Measurements from ENCODE around the gene CAST.

Gene CAST

GRCh38 chr5:96706433-96707111, 44.4 kb downstream of the CAST start:
- in situ Hi-C loops (cut with MboI; ENCODE audit: low sequenced_read_pairs): no loop called here

DNA sequence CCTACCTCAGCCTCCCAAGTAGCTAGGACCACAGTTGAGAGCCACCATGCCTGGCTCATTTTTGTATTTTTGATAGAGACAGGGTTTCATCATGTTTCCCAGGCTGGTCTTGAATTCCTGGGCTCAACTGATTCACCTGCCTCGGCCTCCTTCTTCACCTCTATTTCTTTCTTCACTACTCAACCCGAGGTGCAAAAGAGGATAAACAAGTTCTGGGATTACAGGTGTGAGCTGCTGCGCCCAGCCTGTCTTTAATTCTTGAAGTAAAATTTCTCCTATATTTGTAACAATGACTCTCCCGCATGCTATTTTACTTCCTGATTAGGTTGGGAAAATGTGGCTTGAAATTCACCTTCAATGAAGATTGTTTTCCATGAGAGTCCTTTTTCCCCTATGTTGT, 46.4 kb downstream of the CAST start:
- in situ Hi-C loops (cut with MboI; ENCODE audit: low sequenced_read_pairs): no loop called here

DNA sequence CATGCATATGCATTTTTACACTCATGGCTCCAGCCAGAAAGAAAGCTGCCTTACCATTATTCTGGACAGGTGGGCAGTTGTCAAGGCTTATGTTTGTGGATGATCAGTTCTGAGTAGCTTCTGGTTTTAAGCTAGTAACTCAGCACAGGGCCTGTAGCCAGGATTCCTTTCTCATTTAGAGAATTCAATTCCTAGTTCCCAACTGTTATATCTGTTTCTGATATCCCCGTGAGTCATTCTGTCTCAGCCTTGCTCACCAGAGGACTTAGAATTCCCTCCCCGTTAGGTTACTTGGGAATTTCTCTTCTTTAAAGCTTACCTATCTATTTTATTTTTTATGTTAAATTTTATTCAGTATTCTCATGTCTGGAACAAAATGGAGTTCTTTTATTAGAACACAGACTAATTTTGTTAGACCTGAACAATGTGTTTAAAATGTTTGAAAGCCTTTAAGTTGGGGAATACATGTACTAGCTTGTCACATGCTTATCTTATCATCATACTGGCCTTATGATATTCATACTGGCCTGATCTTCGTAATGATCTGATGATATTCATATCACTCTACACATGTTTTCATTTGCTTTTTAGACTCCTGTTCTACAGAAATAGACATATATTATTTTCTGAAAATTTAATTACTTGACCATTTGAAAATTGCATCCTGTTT, 47.1 kb downstream of the CAST start:
- in situ Hi-C loops (cut with MboI; ENCODE audit: low sequenced_read_pairs): no loop called here

DNA sequence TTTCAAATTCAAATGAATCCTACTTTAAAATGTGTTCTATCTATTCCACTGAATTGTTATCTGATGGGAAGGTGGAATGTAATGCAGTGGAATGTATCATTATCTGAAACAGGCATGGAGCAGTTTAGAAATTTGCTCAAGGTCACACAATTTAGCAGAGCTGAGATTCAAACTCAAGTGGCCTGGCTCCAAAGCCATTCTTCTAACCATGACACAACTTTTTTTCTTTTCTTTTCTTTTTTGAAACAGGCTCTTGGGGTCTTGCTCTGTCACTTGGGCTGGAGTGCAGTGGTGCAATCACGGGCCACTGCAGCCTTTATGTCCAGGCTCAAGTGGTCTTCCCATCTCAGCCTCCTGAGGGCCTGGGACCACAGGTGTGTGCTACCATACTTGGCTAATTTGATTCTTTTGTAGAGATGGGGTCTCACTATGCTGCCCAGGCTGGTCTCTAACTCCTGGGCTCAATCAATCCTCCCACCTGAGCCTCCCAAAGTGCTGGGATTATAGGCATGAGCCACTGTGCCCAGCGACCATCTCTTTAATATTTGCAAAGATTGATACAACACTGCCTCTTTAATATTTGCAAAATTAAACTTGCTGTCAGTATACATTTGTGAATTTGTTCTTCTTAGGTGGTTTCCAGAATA, 50.0 kb downstream of the CAST start:
- in situ Hi-C loops (cut with MboI; ENCODE audit: low sequenced_read_pairs): no loop called here

DNA sequence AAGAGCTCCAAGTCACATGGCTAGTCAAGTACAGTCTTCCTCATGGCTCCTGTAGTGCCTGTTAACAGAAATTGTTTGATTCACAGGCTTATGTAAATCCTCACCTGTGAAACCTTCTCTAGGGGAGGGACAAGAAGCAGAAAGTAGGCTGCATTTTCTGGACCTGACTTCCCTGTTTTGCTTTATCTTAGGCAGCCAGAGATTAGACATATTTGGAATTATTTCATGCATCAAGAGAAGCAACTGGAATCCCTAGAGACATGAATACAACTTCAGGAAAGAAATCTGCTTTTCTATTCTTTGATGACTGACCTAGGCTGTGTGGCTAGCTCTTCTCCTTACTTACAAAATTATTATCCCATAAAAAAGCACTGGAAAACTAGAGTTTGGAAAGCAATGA, 52.3 kb downstream of the CAST start:
- in situ Hi-C loops (cut with MboI; ENCODE audit: low sequenced_read_pairs): no loop called here

DNA sequence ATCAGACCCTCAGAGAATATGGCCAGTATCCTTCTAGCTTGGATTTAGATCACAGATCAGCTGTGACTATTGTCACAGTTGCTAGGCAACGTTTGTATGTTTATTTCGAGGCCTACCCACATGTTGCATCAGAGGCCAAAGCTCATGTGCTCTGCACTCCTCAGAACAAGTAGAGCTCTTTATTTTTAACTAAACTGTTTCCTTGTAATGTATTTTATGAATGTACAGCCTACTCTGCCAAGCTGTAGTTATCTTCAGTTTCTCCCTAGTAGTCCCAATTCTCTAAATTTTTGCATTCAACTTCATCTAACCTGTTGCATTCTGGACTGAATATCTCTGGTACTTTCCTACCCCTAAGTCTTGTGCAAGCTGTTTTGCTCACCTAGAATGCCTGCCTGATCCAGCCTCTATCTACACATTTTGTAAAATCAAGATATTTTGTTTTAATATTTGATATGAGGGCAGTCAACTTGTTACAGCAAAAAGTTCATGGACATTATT, 52.8 kb downstream of the CAST start:
- in situ Hi-C loops (cut with MboI; ENCODE audit: low sequenced_read_pairs): no loop called here

DNA sequence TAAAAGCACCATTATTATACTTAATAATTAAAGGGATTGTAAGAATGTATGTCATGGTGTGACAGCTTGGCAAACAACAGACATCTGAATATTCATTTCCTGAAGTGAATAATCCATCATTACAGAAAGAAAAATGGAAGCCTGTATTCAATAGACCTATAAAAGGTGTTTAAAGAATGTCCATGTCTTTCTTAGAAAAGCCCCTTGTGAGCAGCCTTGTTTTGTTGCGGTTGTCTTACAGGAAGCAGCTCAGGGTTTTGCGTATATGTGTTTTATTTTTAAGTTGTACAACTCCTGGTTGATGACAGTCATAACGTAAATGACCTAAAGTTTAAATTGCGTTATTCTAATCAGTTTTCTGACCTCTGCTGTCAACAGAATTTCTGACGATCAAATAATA, 53.8 kb downstream of the CAST start:
- in situ Hi-C loops (cut with MboI; ENCODE audit: low sequenced_read_pairs): no loop called here

GRCh38 chr5:96716716-96717115, 54.5 kb downstream of the CAST start:
- in situ Hi-C loops (cut with MboI; ENCODE audit: low sequenced_read_pairs): no loop called here

DNA sequence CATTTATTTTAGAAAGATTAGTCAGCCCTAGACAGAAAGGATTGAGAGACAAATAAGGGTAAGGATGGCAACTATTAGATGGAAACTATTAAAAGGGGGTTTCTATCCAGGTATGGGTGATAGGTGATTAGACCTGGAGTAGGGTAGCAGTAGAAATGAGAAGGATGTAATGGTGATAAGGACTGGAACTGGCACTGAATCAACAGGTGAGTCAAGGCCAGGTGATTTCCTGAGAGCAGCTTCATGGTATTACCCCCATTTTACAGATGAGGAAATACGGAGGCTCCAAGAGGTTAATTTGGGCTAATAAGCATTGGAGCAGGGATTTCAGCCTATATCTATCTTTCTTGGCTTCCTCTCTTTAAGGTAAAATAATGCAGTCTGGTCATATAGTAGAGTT, 55.7 kb downstream of the CAST start:
- in situ Hi-C loops (cut with MboI; ENCODE audit: low sequenced_read_pairs): no loop called here

DNA sequence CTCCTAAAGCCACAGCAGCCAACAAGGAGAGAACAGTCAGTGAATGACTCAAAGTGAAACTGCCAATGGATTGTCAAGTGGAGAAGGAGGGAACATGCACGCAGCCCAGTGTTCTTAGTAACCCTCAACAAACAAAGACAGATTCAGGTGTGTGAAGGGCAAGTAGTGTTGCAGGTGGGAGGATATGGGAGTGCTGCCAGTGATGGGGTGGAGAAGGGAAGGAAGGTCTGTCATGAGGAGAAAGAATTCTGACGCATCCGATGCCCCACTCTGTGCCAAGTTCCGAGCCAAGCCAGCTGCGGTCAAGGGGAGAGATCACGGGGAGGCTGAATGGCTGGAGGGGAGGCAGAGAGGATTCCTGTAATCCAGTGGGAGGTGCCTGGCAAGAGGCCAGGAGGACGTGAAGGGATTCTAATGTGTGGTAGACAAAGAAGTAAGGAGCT, 56.5 kb downstream of the CAST start:
- in situ Hi-C loops (cut with MboI; ENCODE audit: low sequenced_read_pairs): no loop called here

DNA sequence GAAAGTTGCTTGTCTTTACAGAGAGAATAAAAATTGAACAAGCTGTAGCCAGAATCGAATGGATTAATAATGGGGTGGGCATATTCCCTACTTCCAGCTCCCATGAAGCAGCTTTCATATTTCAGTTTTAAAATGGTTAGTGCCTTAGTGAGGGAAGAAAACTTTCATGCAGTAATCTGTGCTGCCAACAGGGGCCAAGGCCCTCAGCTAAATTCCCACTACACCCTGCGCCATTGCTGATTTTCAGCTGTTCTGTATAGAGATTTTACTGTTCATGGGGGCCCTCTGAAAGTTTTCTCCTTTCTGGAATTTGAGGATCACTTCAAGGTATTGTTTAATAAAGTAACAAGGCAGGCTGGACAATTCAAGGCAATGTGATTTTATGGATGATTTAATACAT, 58.2 kb downstream of the CAST start:
- in situ Hi-C loops (cut with MboI; ENCODE audit: low sequenced_read_pairs): no loop called here

GRCh38 chr5:96721351-96721977, 59.3 kb downstream of the CAST start:
- in situ Hi-C loops (cut with MboI; ENCODE audit: low sequenced_read_pairs): no loop called here

- in situ Hi-C loops (cut with MboI; ENCODE audit: low sequenced_read_pairs): no loop called here
Measured at GRCh38 chr5:96725257-96725656, 63.1 kb downstream of the CAST start.

DNA sequence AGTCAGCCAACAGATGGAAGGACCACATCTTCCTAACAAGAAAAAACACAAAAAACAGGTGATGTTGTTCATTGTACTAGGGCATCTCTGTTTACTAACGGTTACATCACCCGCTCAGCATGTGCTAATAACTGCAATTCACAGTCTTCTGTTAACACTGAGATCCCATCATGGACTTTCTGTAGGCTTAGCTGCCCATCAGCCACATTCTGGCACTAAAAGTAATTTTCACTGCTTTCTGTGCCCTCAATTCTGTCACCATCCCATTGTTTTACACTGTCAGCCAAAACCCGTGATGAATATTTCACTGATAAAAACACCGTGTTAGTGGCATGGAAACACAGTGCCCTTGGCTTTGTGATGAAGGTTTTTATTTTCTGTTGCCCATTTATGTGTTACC, 64.6 kb downstream of the CAST start:
- in situ Hi-C loops (cut with MboI; ENCODE audit: low sequenced_read_pairs): no loop called here

- in situ Hi-C loops (cut with MboI; ENCODE audit: low sequenced_read_pairs): no loop called here
Measured at GRCh38 chr5:96729156-96729555, 67.0 kb downstream of the CAST start.

GRCh38 chr5:96730586-96730985, 68.4 kb downstream of the CAST start:
- in situ Hi-C loops (cut with MboI; ENCODE audit: low sequenced_read_pairs): no loop called here

DNA sequence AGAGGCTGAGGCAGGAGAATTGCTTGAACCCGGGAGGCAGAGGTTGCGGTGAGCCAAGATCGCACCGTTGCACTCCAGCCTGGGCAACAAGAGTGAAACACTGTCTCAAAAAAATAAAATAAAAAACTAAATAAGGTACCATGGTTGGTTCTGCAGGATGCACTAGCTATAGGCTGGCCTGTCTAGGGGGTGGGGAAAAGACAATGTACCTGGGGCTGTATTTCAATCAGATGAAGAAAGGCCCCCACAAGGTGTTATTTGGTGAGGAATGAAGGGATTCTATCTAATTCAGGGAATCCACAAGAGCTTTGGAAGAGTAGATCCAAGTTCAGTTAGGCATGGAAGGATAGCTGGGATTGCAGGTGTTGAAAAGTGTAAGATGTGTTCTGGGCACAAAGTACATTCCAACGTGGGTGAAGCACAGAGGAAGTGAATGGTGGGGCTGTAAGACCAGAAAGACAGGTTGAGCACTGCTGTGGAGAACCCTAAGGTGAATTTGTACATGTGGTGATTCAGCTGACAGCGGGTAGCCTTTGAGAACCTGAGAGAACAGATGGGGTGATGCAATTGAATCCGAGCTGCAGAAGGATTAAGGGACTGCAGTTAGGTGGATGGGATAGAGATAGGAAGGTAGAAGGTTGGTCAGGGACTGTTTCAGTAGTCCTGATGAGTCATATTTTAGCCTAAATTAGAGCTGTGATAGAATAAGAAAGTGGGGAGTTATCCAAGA, 71.8 kb downstream of the CAST start:
- in situ Hi-C loops (cut with MboI; ENCODE audit: low sequenced_read_pairs): no loop called here

DNA sequence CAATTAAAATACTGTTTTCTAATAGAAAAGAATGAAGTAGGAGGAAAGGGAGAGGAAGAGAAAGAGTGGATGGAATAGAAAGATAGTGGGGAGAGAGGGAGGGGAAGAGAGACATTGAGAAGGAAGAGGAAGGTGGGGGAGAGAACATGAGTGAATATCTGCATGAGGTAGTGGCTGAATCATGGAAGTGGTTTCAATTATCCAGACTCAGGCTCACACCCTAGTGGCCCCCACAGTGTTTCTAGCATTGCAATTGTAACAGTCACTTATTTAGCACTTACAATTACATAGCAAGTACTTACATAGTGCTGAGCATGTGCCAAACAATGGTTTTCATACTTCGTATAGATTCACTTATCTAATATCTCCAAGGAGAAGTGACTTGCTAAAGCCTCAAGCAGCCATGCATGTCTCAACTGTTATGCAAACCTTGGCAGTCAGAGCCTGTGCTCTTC, 72.7 kb downstream of the CAST start:
- in situ Hi-C loops (cut with MboI; ENCODE audit: low sequenced_read_pairs): no loop called here

DNA sequence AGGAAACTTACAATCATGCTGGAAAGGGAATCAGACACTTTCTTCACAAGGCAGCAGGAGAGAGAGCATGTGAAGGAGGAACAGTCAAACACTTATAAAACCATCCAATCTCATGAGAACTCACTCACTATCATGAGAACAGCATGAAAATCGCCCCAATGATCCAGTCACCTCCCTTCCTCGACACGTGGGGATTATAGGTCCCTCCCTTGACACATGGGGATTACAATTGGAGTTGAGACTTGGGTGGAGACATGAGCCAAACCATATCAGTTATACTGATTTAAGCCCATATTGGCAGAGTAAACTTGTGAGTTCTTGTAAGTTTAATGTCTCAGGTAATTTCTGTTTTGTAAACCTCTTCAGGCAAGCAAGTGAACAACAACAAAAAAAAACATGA, 74.8 kb downstream of the CAST start:
- in situ Hi-C loops (cut with MboI; ENCODE audit: low sequenced_read_pairs): no loop called here

DNA sequence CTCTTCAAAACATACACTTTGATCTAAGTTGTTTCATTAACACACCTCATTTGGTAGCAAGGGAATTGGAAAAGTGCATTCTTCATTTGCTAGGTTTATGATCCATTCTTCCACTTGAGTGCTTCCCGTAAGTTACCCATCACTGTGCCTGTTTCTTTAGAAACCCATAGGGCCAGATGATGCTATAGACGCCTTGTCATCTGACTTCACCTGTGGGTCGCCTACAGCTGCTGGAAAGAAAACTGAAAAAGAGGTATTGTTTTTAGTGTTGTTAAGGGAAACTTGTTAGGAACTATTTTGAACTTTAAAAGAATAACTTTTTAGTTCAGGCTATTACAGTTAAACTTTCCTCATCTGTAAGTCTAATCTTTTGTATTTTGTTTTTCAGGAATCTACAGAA, 78.9 kb downstream of the CAST start:
- in situ Hi-C loops (cut with MboI; ENCODE audit: low sequenced_read_pairs): no loop called here

DNA sequence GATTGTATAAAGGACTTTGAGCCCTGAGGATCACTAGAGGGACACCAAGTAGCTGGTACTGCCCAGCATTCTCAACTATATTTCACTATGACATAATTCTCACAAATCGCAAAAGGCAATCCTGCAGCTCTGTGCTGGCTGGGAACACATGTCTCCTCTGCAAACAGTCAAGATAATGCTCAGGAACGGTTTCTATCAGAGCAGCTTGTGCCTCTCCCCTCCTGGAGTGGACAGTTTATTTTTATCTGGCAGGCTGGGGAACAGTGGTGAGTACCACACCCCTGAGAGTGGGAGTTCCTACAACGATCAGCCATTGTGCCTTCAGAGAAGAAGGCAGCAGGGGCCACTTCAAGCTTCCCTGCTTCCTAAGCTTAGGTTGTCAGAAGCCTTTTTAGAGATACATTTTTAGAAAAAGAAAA, 79.7 kb downstream of the CAST start:
- in situ Hi-C loops (cut with MboI; ENCODE audit: low sequenced_read_pairs): no loop called here
